Caco-2 (cell line): ENCODE data around the gene FARS2. TPM values are rescaled to one million over a fixed set of nuclear protein-coding genes. Genes with fewer than 3 reads are reported as not detected.

Experiments used
- BruUV-seq: library from RNA; stranded (reverse); fragments of 400-500 nt; replicated peaks from 2 replicates; lab custom pipeline; 2021; lab: Mats Ljungman, UMichigan
- CTCF ChIA-PET: fragments of 300-600 bp; sonication (Branson Sonifier 250); formaldehyde crosslinking; loops from one replicate; lab custom pipeline; 2022; ENCODE audit warnings: antibody characterized with exemption; lab: Charles Lee
- POLR2A ChIA-PET: fragments of 300-600 bp; sonication (Branson Sonifier 250); formaldehyde crosslinking; loops from one replicate; lab custom pipeline; 2022; ENCODE audit warnings: antibody characterized with exemption; lab: Charles Lee
- DNase-seq, 2 experiments: peaks; one replicate each; pipeline versions ENCODE4 v3.0.0 to v3.0.0-alpha.2; 2020 to 2022
- H3K27me3 ChIP-seq: replicated peaks from 2 replicates; pipeline ENCODE4 v1.6.0; 2011; ENCODE audit warnings: low read length; ENCODE audit not compliant: control insufficient read depth, insufficient read depth
- H3K36me3 ChIP-seq: 2 replicates; pipeline ENCODE4 v1.5.1; 2011; ENCODE audit warnings: low read length; ENCODE audit not compliant: control insufficient read depth, insufficient read depth
- H3K4me1 ChIP-seq: fragments of 250-450 bp; sonication (Bioruptor Pico); 2 replicates; pipeline ENCODE4 v1.5.1; 2020; ENCODE audit warnings: mild to moderate bottlenecking
- H3K4me3 ChIP-seq: 2 replicates; pipeline ENCODE4 v1.5.1; 2011; ENCODE audit warnings: low read depth, mild to moderate bottlenecking, control low read depth, low read length
- H3K9me3 ChIP-seq: fragments of 250-450 bp; sonication (Bioruptor Pico); 2 replicates; pipeline ENCODE4 v1.5.1; 2020; ENCODE audit warnings: mild to moderate bottlenecking, moderate library complexity
- H3K27ac Mint-ChIP-seq: one replicate; pipeline ENCODE4 v1.8.0; 2022; ENCODE audit warnings: mixed read lengths; ENCODE audit not compliant: unreplicated experiment
- H3K27me3 Mint-ChIP-seq: one replicate; pipeline ENCODE4 v1.8.0; 2022; ENCODE audit warnings: mixed read lengths; ENCODE audit not compliant: insufficient read depth, unreplicated experiment
- H3K36me3 Mint-ChIP-seq: one replicate; pipeline ENCODE4 v1.8.0; 2022; ENCODE audit warnings: mild to moderate bottlenecking, mixed read lengths; ENCODE audit not compliant: insufficient read depth, unreplicated experiment
- H3K4me1 Mint-ChIP-seq: one replicate; pipeline ENCODE4 v1.8.0; 2022; ENCODE audit warnings: low read depth, mixed read lengths; ENCODE audit not compliant: unreplicated experiment
- H3K4me3 Mint-ChIP-seq: one replicate; pipeline ENCODE4 v1.8.0; 2022; ENCODE audit warnings: mild to moderate bottlenecking, moderate library complexity, mixed read lengths; ENCODE audit not compliant: unreplicated experiment
- H3K9me3 Mint-ChIP-seq: one replicate; pipeline ENCODE4 v1.8.0; 2022; ENCODE audit warnings: mixed read lengths; ENCODE audit not compliant: unreplicated experiment
- CTCF ChIP-seq, 2 experiments: fragments of 200-600 bp in 1 of 2; IDR thresholded peaks; 1 replicate in 1 of 2; 2 replicates in 1 of 2; pipeline versions ENCODE4 v1.5.1 to v1.8.0; 2011 to 2022; ENCODE audit warnings: antibody characterized with exemption in 1 of 2, control low read depth in 1 of 2, inconsistent platforms in 1 of 2, low read depth in 1 of 2, low read length in 1 of 2, mild to moderate bottlenecking in 1 of 2, moderate library complexity in 1 of 2; ENCODE audit not compliant: insufficient read depth in 1 of 2, severe bottlenecking in 1 of 2, unreplicated experiment in 1 of 2
- intact Hi-C: fragments of 100-400 bp; cut with micrococcal nuclease; formaldehyde crosslinking; loops from one replicate; pipeline ENCODE4 v1.10.0; 2022; ENCODE audit not compliant: unreplicated experiment
- total RNA-seq: library from RNA; stranded (reverse); gene quantifications from 2 replicates; pipeline ENCODE4 v1.2.3, GENCODE V29; 2022

FARS2 gene
- total RNA-seq, 1 experiment from 2014 or later, result 15.4 TPM

DNA sequence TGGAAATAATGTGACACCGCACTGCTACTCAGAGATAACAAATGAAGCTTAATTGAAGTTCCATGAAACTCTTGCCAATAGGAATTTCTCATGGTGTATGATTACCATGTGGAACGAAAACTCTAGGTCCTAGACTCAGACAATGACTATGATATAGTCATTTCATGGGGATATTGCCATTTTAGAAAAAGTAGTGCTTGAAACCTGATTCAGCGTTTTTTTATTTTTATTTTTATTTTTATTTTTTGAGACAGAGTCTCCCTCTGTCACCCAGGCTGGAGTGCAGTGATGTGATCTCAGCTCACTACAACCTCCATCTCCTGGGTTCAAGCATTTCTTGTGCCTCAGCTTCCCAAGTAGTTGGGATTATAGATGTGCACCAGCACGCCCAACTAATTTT lies 253.9 kb downstream of the FARS2 start:
- Mint-ChIP-seq H3K27me3 (no peaks in the 10 kb centered on the region), H3K9me3 (no peaks in the 10 kb centered on the region), H3K27ac (no peak overlapping the region), H3K4me3 (no peak overlapping the region), H3K4me1 (no peaks in the 10 kb centered on the region), H3K36me3 (no peaks in the 10 kb centered on the region)
- DNase-seq, result no peak
- POLR2A ChIA-PET, result no interaction called here
- Histone ChIP-seq H3K4me3 (no peak overlapping the region), H3K36me3 (no peaks in the 10 kb centered on the region), H3K9me3 (no peaks in the 10 kb centered on the region), H3K4me1 (no peaks in the 10 kb centered on the region), H3K27me3 (no peaks in the 10 kb centered on the region)
- CTCF ChIA-PET, result interaction anchor here (0.7 kb wide), 1 partner anchor 193 kb away, joined by 3 read pairs; no protein-coding TSS in a partner anchor
- no peak for TF ChIP-seq CTCF (IDR thresholded peaks at IDR 0.05; ENCODE audit: insufficient read depth in 1 of 2, low read depth in 1 of 2, low read length in 1 of 2, severe bottlenecking in 1 of 2, unreplicated experiment in 1 of 2)
- no TSS peak for BruUV-seq
- intact Hi-C loops, result no loop called here

- no peak overlapping the region for H3K4me3 Mint-ChIP-seq
- no peak for TF ChIP-seq CTCF (IDR thresholded peaks at IDR 0.05; ENCODE audit: insufficient read depth in 1 of 2, low read depth in 1 of 2, low read length in 1 of 2, severe bottlenecking in 1 of 2, unreplicated experiment in 1 of 2)
- no peaks in the 10 kb centered on the region for H3K27me3 ChIP-seq
- no peak overlapping the region for H3K27ac Mint-ChIP-seq
- H3K4me1 ChIP-seq, result no peaks in the 10 kb centered on the region
- H3K4me3 ChIP-seq, result no peak overlapping the region
- DNase-seq, result no peak
- POLR2A ChIA-PET, result no interaction called here
- H3K27me3 Mint-ChIP-seq, result no peaks in the 10 kb centered on the region
- no peaks in the 10 kb centered on the region for H3K36me3 Mint-ChIP-seq
- intact Hi-C loops, result no loop called here
- no peaks in the 10 kb centered on the region for H3K9me3 ChIP-seq
- H3K4me1 Mint-ChIP-seq, result no peaks in the 10 kb centered on the region
- no peaks in the 10 kb centered on the region for H3K9me3 Mint-ChIP-seq
- H3K36me3 ChIP-seq, result no peaks in the 10 kb centered on the region
- BruUV-seq, result no TSS peak
- CTCF ChIA-PET, result no interaction called here
Observed at GRCh38 chr6:5516036-5516435, 254.7 kb downstream of the FARS2 start.

DNA sequence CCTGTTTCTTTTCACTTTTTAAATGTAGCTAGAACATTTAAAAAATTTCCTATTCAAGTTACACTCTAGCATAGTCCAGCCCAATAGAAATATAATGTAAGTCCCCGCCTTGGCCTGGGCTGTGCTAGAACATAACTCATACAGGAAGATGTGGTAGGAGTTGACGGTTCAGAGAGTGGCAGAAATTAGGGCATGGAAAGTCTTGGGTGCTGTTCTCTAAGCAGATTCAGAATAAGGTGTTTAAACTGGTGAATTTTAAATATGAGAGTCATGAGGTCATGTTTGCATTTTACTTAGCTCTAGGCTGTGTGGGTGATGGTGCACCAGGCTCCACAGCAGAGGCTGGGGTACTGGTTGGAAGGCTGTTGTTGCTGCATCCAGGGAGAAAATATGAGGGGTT lies 256.5 kb downstream of the FARS2 start:
- POLR2A ChIA-PET, result no interaction called here
- Mint-ChIP-seq H3K9me3 (no peaks in the 10 kb centered on the region), H3K4me1 (no peaks in the 10 kb centered on the region), H3K4me3 (no peak overlapping the region), H3K36me3 (no peaks in the 10 kb centered on the region), H3K27me3 (no peaks in the 10 kb centered on the region), H3K27ac (no peak overlapping the region)
- DNase-seq, result no peak
- no peak for TF ChIP-seq CTCF (IDR thresholded peaks at IDR 0.05; ENCODE audit: insufficient read depth in 1 of 2, low read depth in 1 of 2, low read length in 1 of 2, severe bottlenecking in 1 of 2, unreplicated experiment in 1 of 2)
- CTCF ChIA-PET, result interaction anchor here (1.1 kb wide), 1 partner anchor 46 kb away, joined by 3 read pairs; no protein-coding TSS in a partner anchor
- Histone ChIP-seq H3K27me3 (no peaks in the 10 kb centered on the region), H3K4me3 (no peak overlapping the region), H3K36me3 (no peaks in the 10 kb centered on the region), H3K4me1 (no peaks in the 10 kb centered on the region), H3K9me3 (no peaks in the 10 kb centered on the region)
- BruUV-seq, result no TSS peak
- intact Hi-C loops, result no loop called here
